Gastrocnemius medialis (tissue), 4 donors: Measurements from ENCODE around the gene SLC5A11.

Experiments used
- CTCF ChIP-seq, 5 experiments: fragments of 450-650 bp in 3 of 5; fragments of 200-600 bp in 2 of 5; sonication (generic) in 2 of 5; IDR thresholded peaks in 4 of 5; conservative IDR thresholded peaks in 1 of 5; 1 replicate in 4 of 5; 2 replicates in 1 of 5; pipeline ENCODE4 v1.5.1; 2016 to 2019; ENCODE audit warnings: antibody characterized with exemption in 5 of 5, mild to moderate bottlenecking in 3 of 5, moderate library complexity in 3 of 5
- POLR2A ChIP-seq, 2 donors: fragments of 450-650 bp; IDR thresholded peaks; one replicate each; pipeline ENCODE4 v1.6.1; 2017; ENCODE audit warnings: antibody characterized with exemption in 2 of 2, mild to moderate bottlenecking in 2 of 2, moderate library complexity in 2 of 2

- no peak for TF ChIP-seq POLR2A (IDR thresholded peaks at IDR 0.05)
- TF ChIP-seq CTCF (IDR thresholded peaks at IDR 0.05 in 4 of 5, conservative IDR thresholded peaks at IDR 0.05 in 1 of 5), result no peak
These were observed 6.5 kb downstream of the SLC5A11 start for GRCh38 chr16:24852281-24852721.
